Immature natural killer cell (primary cell): Measurements from ENCODE around the gene ASF1B. TPM values are rescaled to one million over a fixed set of nuclear protein-coding genes. Genes with fewer than 3 reads are reported as not detected.
A peak's percentile ranks its signal among the peaks of the same experiment; 100 is the strongest.

Experiments used
- DNase-seq, 3 donors: peaks; one replicate each; pipeline ENCODE4 v3.0.0; 2022; ENCODE audit warnings: mixed read lengths in 1 of 3
- H3K27ac Mint-ChIP-seq, 6 donors: one replicate each; pipeline ENCODE4 v1.8.0; 2020; ENCODE audit warnings: mixed read lengths in 6 of 6, mild to moderate bottlenecking in 5 of 6, inconsistent platforms in 4 of 6, moderate library complexity in 3 of 6
- H3K27me3 Mint-ChIP-seq, 3 donors: one replicate each; pipeline ENCODE4 v1.8.0; 2020 to 2021; ENCODE audit warnings: low read depth in 3 of 3, mild to moderate bottlenecking in 3 of 3, mixed read lengths in 3 of 3, moderate library complexity in 3 of 3, inconsistent platforms in 1 of 3
- H3K36me3 Mint-ChIP-seq, 3 donors: one replicate each; pipeline ENCODE4 v1.8.0; 2020; ENCODE audit warnings: mixed read lengths in 3 of 3, inconsistent platforms in 2 of 3, mild to moderate bottlenecking in 2 of 3
- H3K4me1 Mint-ChIP-seq, 2 donors: one replicate each; pipeline ENCODE4 v1.8.0; 2020; ENCODE audit warnings: inconsistent platforms in 2 of 2, mild to moderate bottlenecking in 2 of 2, mixed read lengths in 2 of 2, moderate library complexity in 1 of 2
- H3K4me3 Mint-ChIP-seq, 5 donors: one replicate each; pipeline ENCODE4 v1.8.0; 2020; ENCODE audit warnings: mild to moderate bottlenecking in 5 of 5, mixed read lengths in 5 of 5, inconsistent platforms in 3 of 5, moderate library complexity in 3 of 5
- H3K9me3 Mint-ChIP-seq, 6 donors: one replicate each; pipeline ENCODE4 v1.8.0; 2020; ENCODE audit warnings: mild to moderate bottlenecking in 6 of 6, mixed read lengths in 6 of 6, inconsistent platforms in 4 of 6, moderate library complexity in 3 of 6
- polyA plus RNA-seq, 3 donors: library from polyadenylated mRNA; unstranded; fragments of 300-500 nt; fragmentation: Illumina TruSeq; gene quantifications; one replicate each; pipeline ENCODE4 v1.2.3, GENCODE V29; 2021

ASF1B gene
- polyA plus RNA-seq, 3 donors from 2014 or later, result 7.0 to 11.8 (median 9.7) TPM

DNA sequence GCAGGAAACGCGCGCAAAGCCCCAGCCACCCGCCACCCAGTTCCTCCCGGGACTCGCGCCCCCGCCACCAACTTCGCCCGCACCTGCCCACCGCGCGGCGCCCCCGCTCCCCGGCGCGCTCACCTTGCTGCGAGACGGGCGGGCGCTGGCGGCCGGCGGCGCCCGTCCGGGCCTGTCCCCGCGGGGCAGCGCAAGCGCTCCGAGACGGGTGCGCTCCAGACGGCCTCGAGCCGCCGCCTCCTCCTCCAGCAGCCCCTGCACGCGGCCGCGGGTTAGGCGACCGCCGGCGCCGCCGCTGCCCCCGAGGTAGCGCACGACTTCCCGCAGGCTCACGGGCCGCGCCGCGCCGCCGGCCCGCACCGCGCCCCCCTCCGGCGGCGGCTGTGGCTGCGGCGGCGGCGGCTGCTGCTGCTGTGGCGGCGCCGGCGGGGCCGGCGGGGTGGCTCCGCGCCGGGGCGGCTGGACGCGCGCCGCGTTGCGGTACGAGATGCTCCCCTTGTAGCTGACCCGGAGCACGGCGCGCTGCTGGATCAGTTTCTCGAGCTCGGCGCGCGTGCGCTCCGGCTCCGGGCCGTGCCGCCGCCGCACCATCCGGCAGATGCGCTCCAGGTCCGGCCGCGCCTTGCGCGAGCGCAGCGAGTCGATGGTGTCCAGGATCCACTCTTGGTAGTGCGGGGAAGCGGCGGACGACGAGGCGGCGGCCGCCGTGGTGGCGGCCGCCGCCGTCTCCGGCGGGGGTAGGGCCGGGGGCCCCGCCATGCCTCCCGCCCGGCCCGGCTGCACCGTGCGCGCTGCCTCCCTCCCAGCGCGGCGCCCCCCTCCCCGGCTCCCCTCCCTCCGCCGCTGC lies 46.5 kb downstream of the ASF1B start:
- peak; percentile 32 to 41 (median 37) for DNase-seq
- Mint-ChIP-seq H3K4me1 (peaks cover 18 to 22% of the 10 kb centered on the region in 2 donors), H3K36me3 (peaks cover 0 to 3% (median 0%) of the 10 kb centered on the region in 3 donors), H3K4me3 (peak overlapping the region; percentile 70 to 83 (median 76)), H3K27me3 (peaks cover 11 to 21% (median 18%) of the 10 kb centered on the region in 3 donors), H3K9me3 (peaks cover 0 to 5% (median 0%) of the 10 kb centered on the region in 6 donors), H3K27ac (peak overlapping the region in 3 of 6 donors; percentile 56 to 85 (median 62))

DNA sequence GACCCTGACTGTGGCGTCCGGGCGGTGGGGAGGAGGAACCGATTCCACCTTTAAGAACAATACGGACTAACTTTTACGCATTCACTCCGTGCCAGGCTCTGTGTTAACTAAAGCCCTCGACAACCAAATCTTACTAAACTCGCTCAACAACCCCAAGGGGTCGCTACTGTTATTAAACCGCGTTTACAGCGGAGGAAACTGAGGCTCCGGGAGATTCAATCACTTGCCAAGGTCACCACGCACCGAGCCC lies 47.1 kb downstream of the ASF1B start:
- peaks cover 11 to 21% (median 16%) of the 10 kb centered on the region in 3 donors for H3K27me3 Mint-ChIP-seq
- peak overlapping the region in 5 of 6 donors; percentile 42 to 85 (median 60) for H3K27ac Mint-ChIP-seq
- DNase-seq, result no peak
- H3K4me3 Mint-ChIP-seq, result peak overlapping the region; percentile 70 to 83 (median 76)
- H3K36me3 Mint-ChIP-seq, result peaks cover 0 to 3% (median 0%) of the 10 kb centered on the region in 3 donors
- peaks cover 0 to 5% (median 0%) of the 10 kb centered on the region in 6 donors for H3K9me3 Mint-ChIP-seq
- peaks cover 17 to 22% of the 10 kb centered on the region in 2 donors for H3K4me1 Mint-ChIP-seq

DNA sequence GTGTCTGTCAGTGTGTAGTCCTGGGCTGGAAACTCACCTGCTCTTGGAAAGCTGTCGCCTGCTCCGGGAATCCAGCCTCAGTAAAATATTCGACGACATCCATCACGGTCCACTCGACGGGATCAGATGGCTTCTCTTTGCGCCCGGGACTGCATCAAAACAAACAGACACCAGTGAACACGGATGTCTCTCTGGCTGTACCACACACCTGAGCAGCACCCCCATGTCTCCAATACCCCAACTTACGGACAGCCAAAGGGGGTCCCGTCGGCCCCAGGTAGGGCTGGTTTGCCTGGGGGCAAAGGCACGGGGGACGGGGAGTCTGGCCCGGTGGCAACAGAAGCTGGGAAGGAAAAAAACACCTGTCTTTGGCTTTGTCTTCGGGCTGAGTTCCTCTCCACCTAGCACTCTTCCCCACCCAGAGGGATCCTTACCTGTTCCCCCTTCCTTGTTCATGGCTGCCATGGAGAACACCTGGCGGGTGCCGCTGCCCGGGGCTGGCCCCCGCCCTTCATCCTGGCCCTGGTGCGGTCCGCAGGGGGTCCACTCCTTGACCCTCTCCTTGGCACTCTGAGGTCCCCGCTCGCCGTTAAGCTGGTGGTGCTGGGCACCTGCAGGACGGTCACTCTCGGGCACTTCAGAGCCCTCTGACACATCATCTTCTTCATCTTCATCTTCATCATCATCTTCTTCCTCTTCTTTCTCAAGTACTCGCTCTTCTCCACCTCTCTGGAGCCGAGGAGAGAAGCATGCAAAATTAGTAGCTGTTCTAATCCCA lies 47.6 kb downstream of the ASF1B start:
- Mint-ChIP-seq H3K9me3 (peaks cover 0 to 5% (median 0%) of the 10 kb centered on the region in 6 donors), H3K27ac (peak overlapping the region in 4 of 6 donors; percentile 42 to 85 (median 61)), H3K36me3 (peaks cover 0 to 3% (median 0%) of the 10 kb centered on the region in 3 donors), H3K4me1 (peaks cover 17 to 22% of the 10 kb centered on the region in 2 donors), H3K27me3 (peaks cover 11 to 21% (median 16%) of the 10 kb centered on the region in 3 donors), H3K4me3 (peak overlapping the region; percentile 70 to 83 (median 76))
- no peak for DNase-seq

DNA sequence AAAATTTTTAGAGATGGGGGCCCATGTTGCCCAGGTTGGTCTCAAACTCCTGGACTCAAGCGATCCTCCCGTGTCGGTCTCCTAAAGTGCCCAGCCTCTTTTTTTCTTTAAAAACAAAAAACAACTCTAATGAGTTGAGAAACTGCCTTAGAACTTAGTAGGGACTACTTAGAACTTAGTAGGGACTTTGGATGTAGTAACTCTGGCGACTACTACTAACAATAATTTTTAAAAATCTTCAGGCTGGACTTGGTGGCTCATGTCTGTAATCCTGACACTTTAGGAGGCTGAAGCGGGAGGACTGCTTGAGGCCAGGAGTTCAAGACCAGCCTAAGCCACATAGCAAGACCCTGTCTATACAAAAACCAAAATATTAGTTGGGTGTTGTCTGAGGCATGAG lies 50.3 kb downstream of the ASF1B start:
- Mint-ChIP-seq H3K27me3 (peaks cover 10 to 14% (median 11%) of the 10 kb centered on the region in 3 donors), H3K36me3 (peaks cover 0 to 3% (median 0%) of the 10 kb centered on the region in 3 donors), H3K9me3 (no peaks in the 10 kb centered on the region), H3K4me3 (no peak overlapping the region), H3K4me1 (peaks cover 15 to 17% of the 10 kb centered on the region in 2 donors), H3K27ac (no peak overlapping the region)
- no peak for DNase-seq

DNA sequence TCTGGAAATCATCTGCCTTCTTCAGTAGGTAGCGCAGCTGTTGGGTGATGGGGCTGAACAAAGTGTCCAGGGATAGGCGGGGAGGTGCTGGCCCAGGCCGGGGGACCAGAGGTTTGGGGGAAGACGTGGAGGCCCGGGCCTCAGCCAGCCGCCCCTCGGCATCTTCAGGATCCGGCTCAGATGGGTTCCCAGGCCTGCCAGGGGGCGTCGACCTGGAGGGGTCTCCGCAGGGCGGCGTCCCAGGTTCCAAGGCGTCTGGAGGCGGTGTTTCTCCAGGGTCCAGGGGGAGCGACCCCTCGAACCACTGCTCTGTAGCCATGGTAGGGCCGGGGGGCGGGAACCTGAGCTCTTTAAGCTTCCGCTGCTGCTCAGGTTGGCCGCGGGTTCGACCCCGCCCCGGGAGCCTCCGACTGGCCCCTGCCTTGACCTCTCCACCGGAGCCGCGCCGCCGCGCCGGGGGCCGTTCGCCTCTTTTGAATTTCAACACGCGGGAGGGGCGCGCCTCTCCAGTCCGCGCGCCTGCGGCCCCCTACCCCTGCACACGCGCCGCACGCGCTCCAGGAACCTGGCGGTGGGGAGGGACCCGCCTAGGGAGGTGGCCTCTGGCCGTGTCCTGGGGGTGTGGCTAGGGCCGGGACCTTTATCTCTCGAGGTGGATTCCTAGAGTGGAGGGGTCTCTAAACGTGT lies 50.9 kb downstream of the ASF1B start, which contains the start of gene C19orf67:
C19orf67 (minus strand) TSS at position 475 of the 687 bp plus-strand sequence; CDS start at position 319, 156 bp downstream.
- Mint-ChIP-seq H3K4me3 (no peak within 1 kb of the TSS), H3K27ac (peak within 1 kb of the TSS in 1 of 6 donors; percentile 62), H3K9me3 (no peaks in the 10 kb centered on the region), H3K36me3 (peaks cover 0 to 3% (median 0%) of the 10 kb centered on the region in 3 donors), H3K4me1 (peaks cover 21 to 24% of the 10 kb centered on the region in 2 donors), H3K27me3 (peaks cover 9 to 13% (median 13%) of the 10 kb centered on the region in 3 donors)
- DNase-seq, result no peak

DNA sequence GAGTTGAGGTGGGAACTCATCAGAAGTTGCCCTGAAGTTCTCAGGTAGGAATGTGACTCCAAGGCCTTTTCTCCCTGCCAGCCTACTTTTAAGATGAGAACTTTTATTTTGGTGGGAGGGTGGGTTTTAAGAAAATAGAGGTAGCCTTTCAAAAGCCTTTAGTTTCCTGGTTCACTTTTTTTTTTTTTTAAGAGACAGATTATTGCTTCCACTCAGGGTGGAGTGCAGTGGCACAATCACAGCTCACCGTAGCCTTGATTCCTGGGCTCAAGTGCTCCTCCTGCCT lies 53.8 kb downstream of the ASF1B start:
- no peaks in the 10 kb centered on the region for H3K36me3 Mint-ChIP-seq
- DNase-seq, result no peak
- H3K9me3 Mint-ChIP-seq, result no peaks in the 10 kb centered on the region
- H3K27me3 Mint-ChIP-seq, result peaks cover 6 to 9% (median 6%) of the 10 kb centered on the region in 3 donors
- H3K27ac Mint-ChIP-seq, result peak overlapping the region in 1 of 6 donors; percentile 69
- peak overlapping the region in 4 of 5 donors; percentile 18 to 95 (median 60) for H3K4me3 Mint-ChIP-seq
- peaks cover 16 to 21% of the 10 kb centered on the region in 2 donors for H3K4me1 Mint-ChIP-seq

DNA sequence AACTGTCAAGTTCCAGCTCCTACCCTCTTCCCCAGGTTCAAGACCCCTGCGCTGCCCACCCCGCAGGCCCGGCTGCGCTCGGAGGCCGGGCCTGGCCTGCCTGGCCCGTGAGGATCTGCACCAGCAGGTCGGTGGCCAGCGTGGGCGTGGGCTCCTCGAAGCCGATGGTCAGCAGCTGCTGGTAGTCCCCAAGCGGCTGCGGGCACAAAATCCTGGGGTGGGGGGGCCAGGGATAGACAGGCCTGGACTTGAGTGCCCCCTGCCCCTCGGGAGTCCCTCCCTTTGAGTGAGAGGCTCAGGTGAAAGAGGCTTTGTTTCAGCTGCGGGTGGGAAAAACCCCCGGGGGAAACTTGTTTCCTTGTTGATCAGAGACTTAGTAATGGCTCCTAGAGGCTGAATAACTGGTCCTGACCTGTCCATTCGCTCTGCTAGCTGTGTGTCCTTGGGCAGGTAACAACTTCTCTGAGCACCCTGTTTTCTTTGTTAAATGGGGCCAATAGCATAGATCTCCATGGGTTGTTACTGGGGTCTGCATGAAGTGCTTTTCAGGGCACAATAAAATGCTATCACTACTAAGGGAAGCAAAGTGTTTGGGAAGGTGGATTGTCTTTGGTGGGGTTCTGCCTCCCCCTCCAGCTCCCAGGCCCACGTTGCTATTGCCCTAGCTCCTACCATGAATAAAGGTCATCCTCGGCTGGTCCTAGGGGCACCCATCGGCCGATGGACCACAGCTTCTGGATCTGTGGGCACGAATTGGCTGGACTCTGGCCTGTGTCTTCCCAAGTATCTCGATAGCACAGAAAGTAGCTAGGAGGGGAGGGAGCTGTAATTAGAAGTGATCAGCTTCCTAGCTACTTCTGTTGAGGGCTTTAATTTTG lies 54.4 kb downstream of the ASF1B start:
- Mint-ChIP-seq H3K27ac (peak overlapping the region; percentile 91 to 97 (median 94)), H3K4me3 (peak overlapping the region; percentile 93 to 97 (median 95)), H3K4me1 (peaks cover 16 to 21% of the 10 kb centered on the region in 2 donors), H3K27me3 (peaks cover 6 to 9% (median 6%) of the 10 kb centered on the region in 3 donors), H3K9me3 (no peaks in the 10 kb centered on the region), H3K36me3 (no peaks in the 10 kb centered on the region)
- peak in 2 of 3 donors; percentile 22 to 29 for DNase-seq

DNA sequence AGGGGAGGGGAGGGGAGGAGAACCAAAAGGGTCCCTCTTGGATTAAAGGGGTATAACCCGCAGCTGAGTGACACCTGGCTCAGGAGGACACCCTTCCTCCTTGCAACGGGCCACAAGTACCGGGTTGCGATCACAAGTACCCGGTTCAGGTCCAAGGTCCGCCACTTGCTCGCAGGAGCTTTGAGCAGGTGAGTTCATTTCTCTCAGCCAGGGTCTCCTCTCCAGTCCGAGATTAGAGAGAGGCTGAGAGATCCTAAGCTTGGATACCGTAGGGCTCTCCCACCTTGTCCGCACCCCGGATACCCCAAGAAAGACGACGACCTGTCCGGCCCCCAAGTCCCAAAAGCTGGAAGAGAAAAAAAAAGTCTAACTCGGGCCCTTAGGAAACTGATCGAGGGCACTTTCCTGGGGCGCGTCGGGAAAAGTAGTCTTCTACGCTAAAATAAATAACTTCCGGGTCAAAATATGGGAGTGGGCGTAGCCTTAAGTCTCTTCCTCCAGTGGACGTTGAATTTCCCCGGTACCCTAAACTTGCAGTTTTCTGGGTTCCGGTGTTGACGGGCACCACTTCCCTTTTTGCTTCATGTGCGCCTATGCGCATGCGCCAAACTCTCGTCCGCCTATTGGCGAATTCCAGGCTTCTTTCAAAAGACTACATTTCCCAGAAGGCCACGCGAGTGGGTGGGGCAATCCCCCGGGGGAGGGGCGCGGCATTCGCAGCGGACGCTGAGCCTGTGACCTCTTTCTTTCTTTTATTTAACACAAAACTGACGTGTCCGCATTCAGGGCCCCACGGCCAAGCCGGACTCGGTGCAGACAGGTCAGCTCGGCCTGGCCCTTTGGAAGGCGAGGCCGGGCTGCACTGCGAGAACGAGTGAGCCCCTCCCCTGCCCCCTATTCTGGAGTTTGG lies 55.2 kb downstream of the ASF1B start:
- no peaks in the 10 kb centered on the region for H3K9me3 Mint-ChIP-seq
- H3K27me3 Mint-ChIP-seq, result peaks cover 6 to 9% (median 6%) of the 10 kb centered on the region in 3 donors
- DNase-seq, result peak; percentile 99 to 100 (median 99)
- peak overlapping the region; percentile 93 to 97 (median 95) for H3K4me3 Mint-ChIP-seq
- peak overlapping the region; percentile 91 to 97 (median 94) for H3K27ac Mint-ChIP-seq
- peaks cover 16 to 21% of the 10 kb centered on the region in 2 donors for H3K4me1 Mint-ChIP-seq
- H3K36me3 Mint-ChIP-seq, result no peaks in the 10 kb centered on the region

DNA sequence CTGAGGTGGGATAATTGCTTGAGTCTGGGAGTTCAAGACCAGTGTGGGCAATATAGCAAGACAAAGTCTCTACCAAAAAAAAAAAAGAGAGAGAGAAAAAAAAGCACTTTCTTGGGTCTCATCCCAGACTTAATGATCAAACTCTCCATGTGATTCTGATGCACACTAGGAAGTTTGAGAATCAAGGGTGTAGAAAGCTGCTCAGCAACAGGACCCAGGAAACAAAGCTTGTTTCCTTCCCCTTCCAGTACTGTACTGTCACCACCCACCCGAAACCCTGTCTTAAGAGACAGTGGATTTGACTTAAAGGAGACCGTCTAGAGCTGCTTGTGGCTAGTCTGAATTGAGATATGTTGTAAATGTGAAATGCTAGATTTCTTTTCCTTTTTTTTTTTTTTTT lies 58.0 kb downstream of the ASF1B start:
- H3K27me3 Mint-ChIP-seq, result peaks cover 6 to 13% (median 6%) of the 10 kb centered on the region in 3 donors
- peak overlapping the region in 1 of 5 donors; percentile 12 for H3K4me3 Mint-ChIP-seq
- H3K9me3 Mint-ChIP-seq, result no peaks in the 10 kb centered on the region
- no peaks in the 10 kb centered on the region for H3K36me3 Mint-ChIP-seq
- peak overlapping the region in 1 of 6 donors; percentile 30 for H3K27ac Mint-ChIP-seq
- H3K4me1 Mint-ChIP-seq, result peaks cover 34 to 40% of the 10 kb centered on the region in 2 donors
- DNase-seq, result no peak

DNA sequence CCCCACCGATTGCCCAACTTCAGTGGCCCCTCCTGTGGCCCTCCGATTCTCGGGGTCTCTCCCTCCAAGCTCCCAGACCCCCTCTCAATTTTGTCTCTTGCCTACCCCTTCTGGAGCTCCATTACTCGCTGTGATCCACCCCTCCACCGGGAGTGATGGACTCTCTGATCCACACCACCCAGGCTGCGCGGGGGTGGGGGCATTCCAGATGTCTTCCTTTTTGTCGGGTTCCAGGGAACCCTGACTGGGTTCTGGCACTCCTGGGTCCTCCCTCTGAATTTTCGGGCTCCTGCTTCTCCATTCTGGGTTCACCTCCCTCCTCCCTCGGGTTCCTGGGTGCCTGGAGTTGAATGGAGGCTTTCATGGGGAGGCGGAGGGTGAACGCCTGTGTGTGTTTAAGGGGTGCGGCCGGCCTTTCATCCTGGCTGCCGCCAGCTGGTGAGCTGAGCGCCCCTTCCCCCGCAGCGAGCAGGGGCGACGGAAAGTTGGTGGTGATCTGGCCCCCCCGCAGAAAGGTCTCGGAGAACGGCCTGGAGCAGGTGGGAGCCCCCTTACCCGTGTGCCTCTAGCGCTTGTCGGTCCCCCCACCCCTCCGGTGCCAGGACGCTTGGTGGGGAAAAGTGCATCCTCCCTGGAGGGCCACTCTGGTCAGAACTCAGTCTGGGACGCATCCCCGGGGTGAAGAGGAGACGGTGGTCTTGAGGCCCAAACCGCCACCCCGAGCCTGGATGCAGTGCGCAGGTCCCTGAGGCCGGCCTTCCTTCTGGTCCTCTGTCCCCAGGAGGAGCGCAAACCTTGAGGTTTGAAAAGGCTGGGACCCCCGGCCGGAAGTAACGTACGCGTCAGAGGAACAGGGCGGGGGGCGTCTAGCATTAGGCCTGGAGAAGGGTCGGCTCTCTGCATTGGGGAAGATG lies 62.2 kb downstream of the ASF1B start:
- peak in 2 of 3 donors; percentile 14 to 18 for DNase-seq

More for the DNA sequence above, 62.2 kb downstream of the ASF1B start:
- peak overlapping the region; percentile 89 to 97 (median 94) for H3K4me3 Mint-ChIP-seq
- H3K9me3 Mint-ChIP-seq, result no peaks in the 10 kb centered on the region
- peaks cover 18 to 21% of the 10 kb centered on the region in 2 donors for H3K4me1 Mint-ChIP-seq
- H3K27ac Mint-ChIP-seq, result peak overlapping the region; percentile 81 to 93 (median 88)
- H3K36me3 Mint-ChIP-seq, result no peaks in the 10 kb centered on the region
- H3K27me3 Mint-ChIP-seq, result peaks cover 2 to 5% (median 5%) of the 10 kb centered on the region in 3 donors
